ENCODE measurements around the gene CYP27A1. TPM values are rescaled to one million over a fixed set of nuclear protein-coding genes. Genes with fewer than 3 reads are reported as not detected.

Gene CYP27A1
- total RNA-seq, 1 donor from 2014 or later = 180 TPM

- H3K27me3 ChIP-seq = no peaks in the 10 kb centered on the region
- DNase-seq = no peak
- no peak for TF ChIP-seq CTCF (IDR thresholded peaks at IDR 0.05)
- no peaks in the 10 kb centered on the region for H3K4me1 ChIP-seq
- no peak for ATAC-seq
- no peak overlapping the region for H3K27ac ChIP-seq
- H3K9me3 ChIP-seq = no peaks in the 10 kb centered on the region
- intact Hi-C loops (cut with DNase I) = no loop called here
- H3K4me3 ChIP-seq = no peak overlapping the region
- H3K36me3 ChIP-seq = no peaks in the 10 kb centered on the region
Observed at GRCh38 chr2:218828477-218828778, 46.5 kb downstream of the CYP27A1 start.

- no peak overlapping the region for H3K27ac ChIP-seq
Observed at GRCh38 chr2:218829868-218830451, 48.0 kb downstream of the CYP27A1 start.

GRCh38 chr2:218830526-218831306 lies 48.8 kb downstream of the CYP27A1 start:
- intact Hi-C loops (cut with DNase I) = no loop called here
- H3K27ac ChIP-seq = no peak overlapping the region
- ATAC-seq (no peak), DNase-seq (no peak)
- H3K4me1 ChIP-seq = no peaks in the 10 kb centered on the region
- H3K9me3 ChIP-seq = no peaks in the 10 kb centered on the region
- H3K36me3 ChIP-seq = no peaks in the 10 kb centered on the region
- H3K27me3 ChIP-seq = no peaks in the 10 kb centered on the region
- TF ChIP-seq CTCF (IDR thresholded peaks at IDR 0.05) = no peak
- H3K4me3 ChIP-seq = no peak overlapping the region

More at GRCh38 chr2:218829868-218830451, 48.0 kb downstream of the CYP27A1 start:
- DNase-seq (no peak), ATAC-seq (no peak)
- Histone ChIP-seq H3K4me3 (no peak overlapping the region), H3K4me1 (no peaks in the 10 kb centered on the region), H3K27me3 (no peaks in the 10 kb centered on the region), H3K9me3 (no peaks in the 10 kb centered on the region), H3K36me3 (no peaks in the 10 kb centered on the region)
- intact Hi-C loops (cut with DNase I) = no loop called here
- no peak for TF ChIP-seq CTCF (IDR thresholded peaks at IDR 0.05)

GRCh38 chr2:218831378-218831990 lies 49.5 kb downstream of the CYP27A1 start, which contains the start of gene PRKAG3:
PRKAG3 (minus strand) TSS chr2:218831803.
- intact Hi-C loops (cut with DNase I) = no loop called here
- Histone ChIP-seq H3K9me3 (no peaks in the 10 kb centered on the region), H3K4me1 (no peaks in the 10 kb centered on the region), H3K4me3 (no peak within 1 kb of the TSS), H3K36me3 (no peaks in the 10 kb centered on the region), H3K27ac (no peak within 1 kb of the TSS), H3K27me3 (no peaks in the 10 kb centered on the region)
- no peak for TF ChIP-seq CTCF (IDR thresholded peaks at IDR 0.05)
- DNase-seq (no peak), ATAC-seq (no peak)

GRCh38 chr2:218832081-218832480 lies 50.1 kb downstream of the CYP27A1 start:
- no peak for TF ChIP-seq CTCF (IDR thresholded peaks at IDR 0.05)
- H3K36me3 ChIP-seq = no peaks in the 10 kb centered on the region
- H3K27me3 ChIP-seq = no peaks in the 10 kb centered on the region
- no peak for ATAC-seq
- no peaks in the 10 kb centered on the region for H3K9me3 ChIP-seq
- no peak overlapping the region for H3K4me3 ChIP-seq
- H3K27ac ChIP-seq = no peak overlapping the region
- no peak for DNase-seq
- no peaks in the 10 kb centered on the region for H3K4me1 ChIP-seq
- intact Hi-C loops (cut with DNase I) = no loop called here

Data from upper lobe of right lung (tissue), 1 donor.